K562 (cell line): ENCODE results near the gene PHC3. TPM values are rescaled to one million over a fixed set of nuclear protein-coding genes. Genes with fewer than 3 reads are reported as not detected.

ENCODE experiments used
- ATAC-seq: fragments of 200-7000 bp; cut with Tn5 transposase; 3 replicates; pipeline ENCODE4 v1.9.1; 2020; ENCODE audit warnings: moderate library complexity
- BruUV-seq: library from RNA; stranded (reverse); fragments of 400-500 nt; replicated peaks from 2 replicates; lab custom pipeline; 2021; lab: Mats Ljungman, UMichigan
- CTCF ChIA-PET: fragments of 300-600 bp; formaldehyde crosslinking; extraction: SDS; loops from one replicate; lab custom pipeline; 2021; ENCODE audit warnings: low intra/inter-chr PET ratio; lab: Yijun Ruan, JAX
- POLR2A ChIA-PET: fragments of 300-600, 350-650 bp; sonication (Branson Sonifier 250); formaldehyde crosslinking; extraction: SDS; loops from one replicate; lab custom pipeline; 2021; ENCODE audit warnings: antibody characterized with exemption, inconsistent platforms; lab: Yijun Ruan, JAX
- DNase-seq, 4 experiments: peaks; one replicate each; pipeline versions ENCODE4 v3.0.0 to v3.0.0-alpha.2; 2011 to 2018; ENCODE audit warnings: low spot score in 3 of 4, mixed read lengths in 3 of 4; ENCODE audit errors: extremely low read depth in 1 of 4
- FAIRE-seq: peaks from 2 replicates; lab custom pipeline; 2011; peaks lifted over from hg19 to GRCh38; lab: Jason Lieb, UNC
- H2AFZ ChIP-seq: 2 replicates; pipeline ENCODE4 v1.6.0; 2011; ENCODE audit warnings: low read depth, low read length, control low read depth, inconsistent platforms
- H3K27ac ChIP-seq: fragments of 200-600 bp; 3 replicates; pipeline ENCODE4 v1.8.0; 2011; ENCODE audit warnings: low read depth, mild to moderate bottlenecking, control low read depth, inconsistent platforms, low read length, moderate library complexity, mixed read lengths; ENCODE audit errors: extremely low read depth
- H3K27me3 ChIP-seq, 2 experiments: fragments of 300-600 bp in 1 of 2; 2 replicates in 1 of 2; 3 replicates in 1 of 2; pipeline versions ENCODE4 v1.6.0 to v1.8.0; 2011; ENCODE audit warnings: inconsistent platforms in 2 of 2, low read length in 2 of 2, mild to moderate bottlenecking in 1 of 2, mixed read lengths in 1 of 2, moderate library complexity in 1 of 2; ENCODE audit not compliant: control insufficient read depth in 2 of 2, insufficient read depth in 2 of 2
- H3K36me3 ChIP-seq: fragments of 300-600 bp; 3 replicates; pipeline ENCODE4 v1.8.0; 2011; ENCODE audit warnings: mild to moderate bottlenecking, low read length, inconsistent platforms; ENCODE audit not compliant: control insufficient read depth, insufficient read depth
- H3K4me1 ChIP-seq, 2 experiments: fragments of 200-600 bp in 1 of 2; replicated peaks in 1 of 2; 2 replicates in 1 of 2; 3 replicates in 1 of 2; pipeline versions ENCODE4 v1.5.1 to v1.8.0; 2011; ENCODE audit warnings: inconsistent platforms in 2 of 2, low read length in 2 of 2, mild to moderate bottlenecking in 1 of 2, mixed read lengths in 1 of 2, moderate library complexity in 1 of 2; ENCODE audit not compliant: control insufficient read depth in 2 of 2, insufficient read depth in 2 of 2
- H3K4me2 ChIP-seq: 2 replicates; pipeline ENCODE4 v1.6.1; 2011; ENCODE audit warnings: low read length, control low read depth, inconsistent platforms, mixed read lengths; ENCODE audit not compliant: insufficient read depth
- H3K4me3 ChIP-seq: fragments of 200-600 bp; sonication (generic), shearing (Covaris generic); 2 replicates; pipeline ENCODE4 v1.5.1; 2016; ENCODE audit warnings: control low read depth, inconsistent platforms
- H3K79me2 ChIP-seq: fragments of 200-600 bp; 3 replicates; pipeline ENCODE4 v1.8.0; 2011; ENCODE audit warnings: low read length, inconsistent platforms; ENCODE audit not compliant: control insufficient read depth, insufficient read depth
- H3K9ac ChIP-seq, 2 experiments: 2 replicates each; pipeline versions ENCODE4 v1.6.0 to v1.6.1; 2011; ENCODE audit warnings: low read depth in 2 of 2, low read length in 2 of 2, control low read depth in 1 of 2, inconsistent platforms in 1 of 2, mild to moderate bottlenecking in 1 of 2, mixed read lengths in 1 of 2; ENCODE audit not compliant: insufficient read depth in 1 of 2
- H3K9me1 ChIP-seq: one replicate; pipeline ENCODE4 v1.6.0; 2011; ENCODE audit warnings: inconsistent platforms, mild to moderate bottlenecking, low read length, moderate library complexity; ENCODE audit not compliant: control insufficient read depth, insufficient read depth
- H3K9me3 ChIP-seq: replicated peaks from 2 replicates; pipeline ENCODE4 v1.5.1; 2011; ENCODE audit warnings: low read depth, low read length, inconsistent platforms; ENCODE audit not compliant: control insufficient read depth, insufficient read depth
- H4K20me1 ChIP-seq: replicated peaks from 2 replicates; pipeline ENCODE4 v1.6.1; 2011; ENCODE audit warnings: low read length, inconsistent platforms, mixed read lengths; ENCODE audit not compliant: control insufficient read depth, insufficient read depth
- ELF1 ChIP-seq: fragments of 200-800 bp; sonication (Bioruptor generic); IDR thresholded peaks from 2 replicates; pipeline ENCODE4 v1.6.1; 2016; ENCODE audit warnings: missing genetic modification characterization, missing compliant biosample characterization
- GATAD2B ChIP-seq: fragments of 450-650 bp; IDR thresholded peaks from 2 replicates; pipeline ENCODE4 v1.6.1; 2017; ENCODE audit warnings: mild to moderate bottlenecking, borderline replicate concordance
- HDAC6 ChIP-seq: IDR thresholded peaks from 2 replicates; pipeline ENCODE4 v1.6.1; 2012; ENCODE audit warnings: low read depth, mild to moderate bottlenecking, control low read depth, inconsistent platforms, low read length, moderate library complexity
- HSF4 ChIP-seq: fragments of 250-450 bp; sonication (Bioruptor Pico); IDR thresholded peaks from 2 replicates; pipeline ENCODE4 v2.1.2; 2022; ENCODE audit warnings: mild to moderate bottlenecking, moderate library complexity, borderline replicate concordance
- MAFG ChIP-seq: fragments of 450-650 bp; conservative IDR thresholded peaks from 2 replicates; pipeline ENCODE4 v1.6.1; 2016; ENCODE audit warnings: missing genetic modification characterization, missing compliant biosample characterization
- MYC ChIP-seq, 2 experiments: fragments of 250-450 bp in 1 of 2; sonication (Bioruptor Pico) in 1 of 2; IDR thresholded peaks; 2 replicates each; pipeline versions ENCODE4 v1.5.1 to v1.6.1; 2012 to 2021; ENCODE audit warnings: low read depth in 2 of 2, borderline replicate concordance in 1 of 2, improper control_type of control experiment in 1 of 2, low read length in 1 of 2, mild to moderate bottlenecking in 1 of 2, moderate library complexity in 1 of 2
- NONO ChIP-seq, 2 experiments: fragments of 200-400 bp in 1 of 2; fragments of 450-650 bp in 1 of 2; formaldehyde crosslinking in 1 of 2; IDR thresholded peaks; 2 replicates each; pipeline ENCODE4 v1.6.1; 2017; ENCODE audit warnings: low read depth in 2 of 2, mild to moderate bottlenecking in 2 of 2, moderate library complexity in 2 of 2, low read length in 1 of 2
- POLR2AphosphoS2 ChIP-seq: IDR thresholded peaks from 2 replicates; pipeline ENCODE4 v1.6.1; 2012; ENCODE audit warnings: low read length, improper control_type of control experiment
- POLR2B ChIP-seq: fragments of 450-650 bp; IDR thresholded peaks from 2 replicates; pipeline ENCODE4 v1.6.1; 2018; ENCODE audit warnings: low read depth; ENCODE audit not compliant: partially characterized antibody
- POLR2G ChIP-seq: fragments of 200-400 bp; formaldehyde crosslinking; IDR thresholded peaks from 2 replicates; pipeline ENCODE4 v1.6.1; 2017; ENCODE audit warnings: low read depth, mild to moderate bottlenecking, antibody characterized with exemption, low read length, moderate library complexity
- POLR2H ChIP-seq: IDR thresholded peaks from 2 replicates; pipeline ENCODE4 v1.6.1; 2016; ENCODE audit warnings: missing genetic modification characterization, low read depth, mild to moderate bottlenecking, control low read depth, missing compliant biosample characterization, moderate library complexity
- PTRF ChIP-seq: fragments of 450-650 bp; IDR thresholded peaks from 2 replicates; pipeline ENCODE4 v1.6.1; 2016; ENCODE audit warnings: mild to moderate bottlenecking, missing genetic modification characterization, missing compliant biosample characterization
- RFX5 ChIP-seq: IDR thresholded peaks from 2 replicates; pipeline ENCODE4 v1.6.1; 2011; ENCODE audit warnings: low read depth, mild to moderate bottlenecking, improper control_type of control experiment, low read length
- TCF15 ChIP-seq: fragments of 250-450 bp; sonication (Bioruptor Pico); IDR thresholded peaks from 2 replicates; pipeline ENCODE4 v1.8.0; 2022; ENCODE audit warnings: moderate library complexity, mild to moderate bottlenecking, inconsistent platforms
- ZNF175 ChIP-seq: fragments of 200-800 bp; sonication (Bioruptor generic); IDR thresholded peaks from 2 replicates; pipeline ENCODE4 v1.6.1; 2016; ENCODE audit warnings: low read depth, mild to moderate bottlenecking, missing genetic modification characterization, missing compliant biosample characterization
- in situ Hi-C: fragments of 300-500 bp; cut with MboI; formaldehyde crosslinking; loops from 4 replicates; pipeline ENCODE4 v1.15.0; 2018; ENCODE audit warnings: inconsistent platforms, mixed read lengths
- intact Hi-C: fragments of 100-400 bp; cut with micrococcal nuclease; formaldehyde crosslinking; loops from 2 replicates; pipeline ENCODE4 v1.14.2; 2022
- polyA plus RNA-seq, 8 experiments: library from polyadenylated mRNA; depleted of rRNA in 4 of 8; stranded (reverse) in 5 of 8; unstranded in 3 of 8; fragments of >200 nt; fragmentation: Nextera tagmentation in 2 of 8; fragmentation: Illumina TruSeq in 1 of 8; extraction: Ambion mirVana in 2 of 8; extraction: Trizol in 1 of 8; gene quantifications; 2 replicates each; pipeline versions ENCODE4 v1.2.1 to v1.2.3, GENCODE V29; 2011 to 2014; ENCODE audit warnings: inconsistent platforms in 1 of 8, missing spikeins in 1 of 8
- total RNA-seq, 7 experiments: library from RNA; depleted of rRNA in 6 of 7; stranded (reverse); fragments of >200 nt in 6 of 7; fragmentation: Illumina TruSeq in 2 of 7; extraction: Trizol in 2 of 7; gene quantifications; 2 replicates each; pipeline versions ENCODE4 v1.2.1 to v1.2.3, GENCODE V29; 2011 to 2021; ENCODE audit warnings: low replicate concordance in 1 of 7
- TF ChIP-seq, protein P1 (sequence below): fragments of 450-650 bp; conservative IDR thresholded peaks from 2 replicates; pipeline ENCODE4 v1.6.1; 2016; ENCODE audit warnings: missing genetic modification characterization, low read depth, mild to moderate bottlenecking, control low read depth, missing compliant biosample characterization
- TF ChIP-seq, protein P2 (sequence below): fragments of 250-450 bp; sonication (Bioruptor Pico); IDR thresholded peaks from 2 replicates; pipeline ENCODE4 v1.8.0; 2021; ENCODE audit warnings: borderline replicate concordance, mild to moderate bottlenecking, moderate library complexity; ENCODE audit not compliant: poor library complexity, severe bottlenecking

PHC3 gene
- total and polyA plus RNA-seq, 9 of the 15 experiments (the other 6 are each of a cell fraction or from before 2014, with no cell fraction given) = 3.1 to 21.6 (median 10.5) TPM

DNA sequence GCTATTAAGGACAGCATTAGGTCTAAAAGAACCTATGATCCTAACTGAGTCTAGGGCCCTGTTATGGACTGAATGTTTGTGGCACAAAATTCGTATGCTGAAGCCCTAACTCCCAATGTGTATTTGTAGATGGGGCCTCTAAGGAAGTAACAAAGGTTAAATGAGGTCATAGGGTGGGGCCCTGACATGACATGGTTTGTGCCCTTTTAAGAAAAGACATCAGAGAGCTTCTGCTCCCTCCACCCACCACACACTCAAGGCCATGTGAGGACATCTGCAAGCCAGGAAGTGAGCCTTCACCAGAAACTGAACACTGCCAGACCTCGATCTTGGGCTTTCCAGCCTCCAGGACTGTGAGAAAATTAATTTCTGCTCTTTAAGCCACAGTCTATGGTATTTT, 49.2 kb downstream of the PHC3 start (continued):
- no peak for TF ChIP-seq RFX5
- no peak for TF ChIP-seq HDAC6
- TF ChIP-seq TCF15 (CRISPR knock-in tag) = no peak
- no peak for TF ChIP-seq GATAD2B
- no peak for TF ChIP-seq POLR2AphosphoS2
- no peak for TF ChIP-seq HSF4
- TF ChIP-seq, protein P1, sequence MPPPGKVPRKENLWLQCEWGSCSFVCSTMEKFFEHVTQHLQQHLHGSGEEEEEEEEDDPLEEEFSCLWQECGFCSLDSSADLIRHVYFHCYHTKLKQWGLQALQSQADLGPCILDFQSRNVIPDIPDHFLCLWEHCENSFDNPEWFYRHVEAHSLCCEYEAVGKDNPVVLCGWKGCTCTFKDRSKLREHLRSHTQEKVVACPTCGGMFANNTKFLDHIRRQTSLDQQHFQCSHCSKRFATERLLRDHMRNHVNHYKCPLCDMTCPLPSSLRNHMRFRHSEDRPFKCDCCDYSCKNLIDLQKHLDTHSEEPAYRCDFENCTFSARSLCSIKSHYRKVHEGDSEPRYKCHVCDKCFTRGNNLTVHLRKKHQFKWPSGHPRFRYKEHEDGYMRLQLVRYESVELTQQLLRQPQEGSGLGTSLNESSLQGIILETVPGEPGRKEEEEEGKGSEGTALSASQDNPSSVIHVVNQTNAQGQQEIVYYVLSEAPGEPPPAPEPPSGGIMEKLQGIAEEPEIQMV (tag) = no peak
- TF ChIP-seq, protein P2, sequence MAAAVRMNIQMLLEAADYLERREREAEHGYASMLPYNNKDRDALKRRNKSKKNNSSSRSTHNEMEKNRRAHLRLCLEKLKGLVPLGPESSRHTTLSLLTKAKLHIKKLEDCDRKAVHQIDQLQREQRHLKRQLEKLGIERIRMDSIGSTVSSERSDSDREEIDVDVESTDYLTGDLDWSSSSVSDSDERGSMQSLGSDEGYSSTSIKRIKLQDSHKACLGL (CRISPR knock-in tag) = no peak

DNA sequence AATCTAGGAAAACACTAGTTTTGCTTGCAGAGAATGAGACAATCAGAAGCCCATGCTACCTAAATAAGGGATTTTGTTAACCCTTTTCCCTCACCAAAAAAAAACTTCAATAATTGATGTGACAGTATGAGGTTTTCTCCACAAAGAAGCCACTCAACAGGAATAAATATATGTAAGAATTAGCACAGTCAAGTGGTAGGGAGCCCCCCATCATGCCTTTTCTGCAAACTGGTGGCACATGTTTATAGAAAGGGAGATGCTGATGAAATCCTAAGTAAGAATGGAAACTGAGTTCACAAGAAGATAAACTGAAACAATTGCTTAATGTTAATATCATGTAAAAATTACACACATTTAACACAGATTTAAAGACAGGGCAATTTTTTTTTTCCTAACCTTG, 51.0 kb downstream of the PHC3 start:
- in situ Hi-C loops = no loop called here
- TF ChIP-seq POLR2B = no peak
- TF ChIP-seq NONO (IDR thresholded peaks at IDR 0.05; ENCODE audit: low read depth in 2 of 2, low read length in 1 of 2) = no peak
- TF ChIP-seq ZNF175 = peak; percentile 74; the same call in 1 of the 2 replicates
- TF ChIP-seq PTRF (tag) = 0 out of 2 replicates have a peak, but pooled peaks have one; percentile 48
- TF ChIP-seq POLR2H (tag) = peak; percentile 39; the same call in 1 of the 2 replicates
- TF ChIP-seq MAFG (tag) = no peak
- peak; percentile 79 for TF ChIP-seq MYC (IDR thresholded peaks at IDR 0.05; ENCODE audit: low read depth, low read length)
- no peak for TF ChIP-seq MYC (CRISPR knock-in tag; IDR thresholded peaks at IDR 0.05; ENCODE audit: borderline replicate concordance, low read depth)
- no peak for TF ChIP-seq POLR2G
- no peak for TF ChIP-seq ELF1 (tag)

More for the DNA sequence above, 51.0 kb downstream of the PHC3 start:
- Histone ChIP-seq H3K9me3 (no peaks in the 10 kb centered on the region), H3K79me2 (0 out of 3 replicates have a peak, but pooled peaks cover 6% of the 10 kb centered on the region), H3K9me1 (no peaks in the 10 kb centered on the region), H2AFZ (no peak overlapping the region), H3K4me2 (no peak overlapping the region), H3K9ac (no peak overlapping the region), H3K4me3 (no peak overlapping the region), H3K4me1 (peaks cover 0 to 3% of the 10 kb centered on the region in 2 experiments; a peak in 3 of 5 replicates), H3K27me3 (no peaks in the 10 kb centered on the region), H4K20me1 (no peaks in the 10 kb centered on the region), H3K27ac (no peak overlapping the region), H3K36me3 (peaks cover 56% of the 10 kb centered on the region)
- CTCF ChIA-PET = no interaction called here
- DNase-seq (no peak), ATAC-seq (no peak), FAIRE-seq (no peak)
- POLR2A ChIA-PET = no interaction called here
- BruUV-seq = no TSS peak
- intact Hi-C loops = no loop called here
